ENCODE measurements around the gene PCP2.

GRCh38 chr19:7639863-7640348 is 6.4 kb upstream of the PCP2 start:
- TF ChIP-seq EZH2 (IDR thresholded peaks at IDR 0.05; ENCODE audit: insufficient read depth, poor library complexity, severe bottlenecking): no peak
- TF ChIP-seq EZH2phosphoT487 (IDR thresholded peaks at IDR 0.05; ENCODE audit: insufficient read depth, low read depth): no peak

All from GM23248 (cell line).